ENCODE results near the gene UMAD1.

GRCh38 chr7:7792056-7792455, 151.5 kb downstream of the UMAD1 start:
- TF ChIP-seq CTCF (IDR thresholded peaks at IDR 0.05), result no peak
- TF ChIP-seq POLR2AphosphoS5 (IDR thresholded peaks at IDR 0.05), result no peak

Measured in sigmoid colon (tissue), 4 donors.